ENCODE results near the gene ZNF175.
A peak's percentile ranks its signal among the peaks of the same experiment; 100 is the strongest.

DNA sequence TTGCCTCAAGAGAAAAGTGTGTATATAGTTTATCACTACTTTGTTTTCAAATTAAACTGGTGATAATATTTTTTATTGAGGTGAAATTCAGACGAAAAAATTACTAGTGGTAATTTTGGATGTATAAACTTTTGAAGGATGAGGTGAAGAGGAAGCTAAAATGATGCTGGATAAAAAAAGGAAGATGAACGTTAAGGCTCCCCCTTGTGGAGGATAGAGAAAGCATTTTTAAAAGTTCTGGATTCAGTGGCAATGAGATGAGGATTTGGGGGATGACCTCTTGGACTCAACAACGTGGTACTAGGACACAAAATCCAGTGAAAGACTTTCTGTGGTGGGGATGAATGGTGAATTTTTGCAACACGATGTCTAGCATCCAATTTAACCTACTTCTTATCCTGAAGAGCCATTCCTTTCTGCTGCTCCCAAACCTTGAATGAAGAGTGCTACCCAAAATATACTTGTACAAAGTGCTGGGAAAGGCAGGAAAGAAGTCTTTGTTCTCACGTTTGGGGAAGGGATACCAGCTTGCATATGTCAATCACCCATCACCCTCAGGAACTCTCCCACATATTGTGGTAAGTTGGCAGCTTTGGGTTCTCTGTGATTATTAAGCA is 66.4 kb downstream of the ZNF175 start:
- TF ChIP-seq, protein P1, sequence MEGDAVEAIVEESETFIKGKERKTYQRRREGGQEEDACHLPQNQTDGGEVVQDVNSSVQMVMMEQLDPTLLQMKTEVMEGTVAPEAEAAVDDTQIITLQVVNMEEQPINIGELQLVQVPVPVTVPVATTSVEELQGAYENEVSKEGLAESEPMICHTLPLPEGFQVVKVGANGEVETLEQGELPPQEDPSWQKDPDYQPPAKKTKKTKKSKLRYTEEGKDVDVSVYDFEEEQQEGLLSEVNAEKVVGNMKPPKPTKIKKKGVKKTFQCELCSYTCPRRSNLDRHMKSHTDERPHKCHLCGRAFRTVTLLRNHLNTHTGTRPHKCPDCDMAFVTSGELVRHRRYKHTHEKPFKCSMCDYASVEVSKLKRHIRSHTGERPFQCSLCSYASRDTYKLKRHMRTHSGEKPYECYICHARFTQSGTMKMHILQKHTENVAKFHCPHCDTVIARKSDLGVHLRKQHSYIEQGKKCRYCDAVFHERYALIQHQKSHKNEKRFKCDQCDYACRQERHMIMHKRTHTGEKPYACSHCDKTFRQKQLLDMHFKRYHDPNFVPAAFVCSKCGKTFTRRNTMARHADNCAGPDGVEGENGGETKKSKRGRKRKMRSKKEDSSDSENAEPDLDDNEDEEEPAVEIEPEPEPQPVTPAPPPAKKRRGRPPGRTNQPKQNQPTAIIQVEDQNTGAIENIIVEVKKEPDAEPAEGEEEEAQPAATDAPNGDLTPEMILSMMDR (IDR thresholded peaks at IDR 0.05), result peak; percentile 49
- TF ChIP-seq EZH2 (IDR thresholded peaks at IDR 0.05), result no peak
